Measurements from ENCODE around the gene CD83.

Gene CD83

DNA sequence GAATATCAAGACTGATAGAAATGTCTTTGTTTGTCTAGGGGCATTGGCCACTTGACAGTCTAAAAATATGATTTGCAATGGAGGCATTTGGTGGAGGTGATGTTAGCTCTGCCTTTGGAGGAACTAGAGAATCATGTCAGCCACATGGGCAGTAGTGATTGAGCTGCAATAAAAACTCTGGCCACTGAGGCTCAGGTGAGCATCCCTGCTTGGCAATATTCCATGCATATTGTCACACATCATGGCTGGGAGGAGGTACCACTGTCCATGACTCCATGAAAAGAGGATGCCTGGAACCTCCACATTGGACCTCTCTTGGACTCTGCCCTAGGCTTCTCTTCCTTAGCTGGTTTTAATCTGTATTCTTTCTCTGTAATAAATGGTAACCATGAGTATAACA lies 10.6 kb upstream of the CD83 start:
- Histone ChIP-seq H3K4me3 (ENCODE audit: low read length in 2 of 2) (no peak overlapping the region), H3K4me1 (ENCODE audit: control insufficient read depth in 2 of 2, insufficient read depth in 2 of 2, low read length in 2 of 2) (peaks cover 0 to 5% of the 10 kb centered on the region in 2 donors), H3K9me3 (ENCODE audit: control insufficient read depth in 2 of 2, low read length in 2 of 2) (peaks cover 6 to 11% of the 10 kb centered on the region in 2 donors), H3K27ac (ENCODE audit: low read depth in 2 of 2, low read length in 2 of 2) (no peak overlapping the region), H3K36me3 (ENCODE audit: control insufficient read depth in 2 of 2, insufficient read depth in 2 of 2, low read length in 2 of 2) (no peaks in the 10 kb centered on the region), H3K9ac (ENCODE audit: low read depth in 1 of 2, low read length in 2 of 2) (no peak overlapping the region), H3K27me3 (ENCODE audit: control insufficient read depth in 2 of 2, insufficient read depth in 2 of 2, low read length in 2 of 2) (peaks cover 3 to 7% of the 10 kb centered on the region in 2 donors)

DNA sequence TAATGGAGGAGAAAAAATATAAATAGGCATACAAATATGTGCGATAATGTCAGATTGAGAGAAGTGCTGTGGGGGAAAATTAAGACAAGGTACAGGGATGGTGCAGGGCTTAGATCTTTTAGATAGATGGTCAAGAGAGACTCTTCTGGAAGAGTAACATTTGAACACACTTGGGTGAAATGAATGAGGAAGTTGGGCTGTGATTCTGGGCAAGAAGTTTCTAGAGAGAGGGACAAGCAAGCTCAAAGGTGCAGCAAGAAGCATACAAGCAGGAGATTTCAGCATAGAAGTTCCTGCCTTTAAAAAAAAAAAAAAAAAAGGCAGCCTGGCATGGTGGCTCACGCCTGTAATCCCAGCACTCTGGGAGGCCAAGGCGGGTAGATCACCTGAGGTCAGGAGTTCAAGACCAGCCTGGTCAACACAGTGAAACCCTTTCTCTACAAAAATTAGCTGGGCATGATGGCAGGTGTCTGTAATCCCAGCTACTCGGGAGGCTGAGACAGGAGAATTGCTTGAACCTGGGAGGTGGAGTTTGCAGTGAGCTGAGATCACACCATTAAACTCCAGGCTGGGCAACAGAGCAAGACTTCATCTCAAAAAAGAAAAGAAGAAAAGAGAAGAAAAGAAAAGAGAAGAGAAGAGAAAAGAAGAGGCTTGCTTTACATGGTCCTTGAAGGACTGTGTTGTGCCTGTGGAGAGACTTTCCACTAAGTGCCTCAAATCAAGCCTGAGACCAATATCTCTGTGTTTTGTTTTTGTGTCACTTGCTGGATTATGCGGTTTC lies 9.7 kb upstream of the CD83 start:
- H3K27me3 ChIP-seq (ENCODE audit: control insufficient read depth in 2 of 2, insufficient read depth in 2 of 2, low read length in 2 of 2): peaks cover 3% of the 10 kb centered on the region in 2 donors
- H3K27ac ChIP-seq (ENCODE audit: low read depth in 2 of 2, low read length in 2 of 2): no peak overlapping the region
- H3K4me1 ChIP-seq (ENCODE audit: control insufficient read depth in 2 of 2, insufficient read depth in 2 of 2, low read length in 2 of 2): peaks cover 0 to 5% of the 10 kb centered on the region in 2 donors
- H3K9ac ChIP-seq (ENCODE audit: low read depth in 1 of 2, low read length in 2 of 2): no peak overlapping the region
- no peaks in the 10 kb centered on the region for H3K36me3 ChIP-seq (ENCODE audit: control insufficient read depth in 2 of 2, insufficient read depth in 2 of 2, low read length in 2 of 2)
- H3K4me3 ChIP-seq (ENCODE audit: low read length in 2 of 2): no peak overlapping the region
- peaks cover 6 to 11% of the 10 kb centered on the region in 2 donors for H3K9me3 ChIP-seq (ENCODE audit: control insufficient read depth in 2 of 2, low read length in 2 of 2)

DNA sequence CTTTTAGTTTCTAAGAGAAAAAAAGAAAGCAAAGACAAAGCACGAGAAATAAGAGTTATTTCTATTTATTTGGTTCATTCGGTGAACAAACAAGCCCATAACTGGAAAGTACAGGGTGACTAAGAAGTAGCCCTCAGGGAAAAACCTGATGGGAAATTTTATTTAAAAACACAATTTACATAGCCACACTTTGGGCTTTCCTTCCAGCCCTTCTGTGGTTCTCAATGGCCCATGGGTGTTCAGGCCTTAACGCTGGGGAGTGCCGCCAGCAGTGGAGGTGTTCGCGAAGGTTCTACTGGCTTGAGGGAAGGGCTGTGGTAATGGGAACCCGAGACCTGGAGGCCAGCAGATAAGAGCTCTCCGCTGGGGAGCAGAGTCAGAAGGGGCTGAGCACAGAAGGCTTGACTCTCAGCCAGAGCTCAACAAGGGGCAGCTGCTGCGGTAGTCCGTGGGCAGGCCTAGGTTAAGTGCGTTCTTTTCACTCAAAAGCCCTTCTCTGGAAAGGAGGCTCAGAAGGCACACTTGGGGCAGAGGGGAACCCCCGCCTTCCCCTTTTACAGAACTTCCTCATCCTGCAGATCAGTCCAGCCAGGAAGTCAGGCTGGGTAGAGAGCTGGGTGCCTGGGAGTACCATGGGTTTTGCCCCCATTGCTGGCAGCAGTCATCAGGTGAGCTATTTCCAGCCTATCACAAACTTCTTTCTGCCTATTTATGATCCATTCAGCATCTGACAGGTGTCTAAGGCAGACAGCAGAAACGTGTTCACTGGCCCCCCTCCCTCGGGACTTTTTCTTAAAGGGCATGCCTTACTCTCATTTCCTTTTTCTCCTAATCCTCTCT lies 8.8 kb upstream of the CD83 start:
- peak overlapping the region in 1 of 2 donors; percentile 48 for H3K27ac ChIP-seq (ENCODE audit: low read depth in 2 of 2, low read length in 2 of 2)
- peaks cover 0 to 5% of the 10 kb centered on the region in 2 donors for H3K4me1 ChIP-seq (ENCODE audit: control insufficient read depth in 2 of 2, insufficient read depth in 2 of 2, low read length in 2 of 2)
- peaks cover 6 to 11% of the 10 kb centered on the region in 2 donors for H3K9me3 ChIP-seq (ENCODE audit: control insufficient read depth in 2 of 2, low read length in 2 of 2)
- H3K27me3 ChIP-seq (ENCODE audit: control insufficient read depth in 2 of 2, insufficient read depth in 2 of 2, low read length in 2 of 2): peaks cover 3% of the 10 kb centered on the region in 2 donors
- no peaks in the 10 kb centered on the region for H3K36me3 ChIP-seq (ENCODE audit: control insufficient read depth in 2 of 2, insufficient read depth in 2 of 2, low read length in 2 of 2)
- peak overlapping the region in 1 of 2 donors; percentile 7 for H3K9ac ChIP-seq (ENCODE audit: low read depth in 1 of 2, low read length in 2 of 2)
- peak overlapping the region in 1 of 2 donors; percentile 13 for H3K4me3 ChIP-seq (ENCODE audit: low read length in 2 of 2)

DNA sequence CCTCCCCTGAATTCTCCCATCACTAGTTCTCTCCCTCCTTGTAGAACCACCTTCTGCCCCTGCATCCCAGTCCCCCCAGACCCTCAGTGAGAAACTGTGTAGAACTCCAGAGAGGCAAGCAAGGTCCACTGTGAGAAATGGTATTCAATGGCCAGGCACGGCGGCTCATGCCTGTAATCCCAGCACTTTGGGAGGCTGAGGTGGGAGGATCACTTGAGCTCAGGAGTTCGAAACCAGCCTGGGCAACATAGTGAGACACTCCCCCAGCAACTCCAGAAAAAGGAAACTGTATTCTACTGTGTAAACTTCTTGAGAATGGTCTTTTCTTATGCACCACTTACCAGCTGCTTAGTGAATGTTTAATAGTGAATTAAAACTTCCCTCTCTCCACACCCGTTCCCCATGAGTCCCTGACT lies 8.2 kb upstream of the CD83 start:
- H3K27ac ChIP-seq (ENCODE audit: low read depth in 2 of 2, low read length in 2 of 2): no peak overlapping the region
- H3K36me3 ChIP-seq (ENCODE audit: control insufficient read depth in 2 of 2, insufficient read depth in 2 of 2, low read length in 2 of 2): no peaks in the 10 kb centered on the region
- H3K9me3 ChIP-seq (ENCODE audit: control insufficient read depth in 2 of 2, low read length in 2 of 2): peaks cover 6 to 11% of the 10 kb centered on the region in 2 donors
- no peak overlapping the region for H3K9ac ChIP-seq (ENCODE audit: low read depth in 1 of 2, low read length in 2 of 2)
- peaks cover 0 to 3% of the 10 kb centered on the region in 2 donors for H3K27me3 ChIP-seq (ENCODE audit: control insufficient read depth in 2 of 2, insufficient read depth in 2 of 2, low read length in 2 of 2)
- H3K4me3 ChIP-seq (ENCODE audit: low read length in 2 of 2): no peak overlapping the region
- peaks cover 0 to 5% of the 10 kb centered on the region in 2 donors for H3K4me1 ChIP-seq (ENCODE audit: control insufficient read depth in 2 of 2, insufficient read depth in 2 of 2, low read length in 2 of 2)

DNA sequence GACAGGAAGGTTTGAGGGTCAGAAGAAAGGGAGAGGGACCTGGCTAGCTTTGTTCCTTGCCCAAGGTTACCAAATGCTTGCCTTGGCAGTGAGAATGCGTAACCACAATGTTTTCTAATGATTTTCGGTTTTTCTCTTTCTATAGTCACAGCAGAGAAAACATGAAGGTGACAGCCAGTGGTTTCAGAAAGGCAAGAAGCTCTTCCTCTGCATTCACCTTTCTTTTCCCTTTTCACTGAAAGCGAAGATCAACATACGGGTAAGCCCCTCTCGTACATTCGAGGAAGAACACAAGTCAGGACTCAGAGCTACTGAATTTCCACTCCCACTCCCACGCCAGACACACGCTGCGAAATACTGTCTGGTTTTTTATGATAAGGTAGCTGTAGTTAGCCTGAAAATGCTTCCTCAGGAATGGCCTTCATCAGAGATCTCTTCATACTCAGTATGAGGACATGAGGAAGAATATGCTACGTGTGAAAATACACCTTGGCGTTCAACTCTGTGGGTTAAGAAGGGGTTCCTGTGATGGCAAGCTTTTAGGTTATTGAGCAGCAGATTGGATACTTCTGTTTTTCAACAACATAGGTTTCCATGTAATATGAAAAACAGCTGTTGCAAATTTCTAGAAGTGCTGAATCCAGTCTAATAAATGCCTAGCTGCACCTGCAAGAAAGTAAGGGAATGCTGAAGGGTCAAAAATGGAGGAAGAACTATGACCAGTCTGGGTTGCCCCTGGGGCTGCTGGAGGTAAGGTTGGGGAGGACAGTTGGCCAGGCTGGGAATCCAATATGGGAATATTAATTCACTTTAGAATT lies 7.4 kb upstream of the CD83 start:
- H3K27ac ChIP-seq (ENCODE audit: low read depth in 2 of 2, low read length in 2 of 2): no peak overlapping the region
- no peaks in the 10 kb centered on the region for H3K36me3 ChIP-seq (ENCODE audit: control insufficient read depth in 2 of 2, insufficient read depth in 2 of 2, low read length in 2 of 2)
- peaks cover 6 to 11% of the 10 kb centered on the region in 2 donors for H3K9me3 ChIP-seq (ENCODE audit: control insufficient read depth in 2 of 2, low read length in 2 of 2)
- peaks cover 0 to under 1% of the 10 kb centered on the region in 2 donors for H3K27me3 ChIP-seq (ENCODE audit: control insufficient read depth in 2 of 2, insufficient read depth in 2 of 2, low read length in 2 of 2)
- no peak overlapping the region for H3K9ac ChIP-seq (ENCODE audit: low read depth in 1 of 2, low read length in 2 of 2)
- H3K4me1 ChIP-seq (ENCODE audit: control insufficient read depth in 2 of 2, insufficient read depth in 2 of 2, low read length in 2 of 2): peaks cover 0 to 5% of the 10 kb centered on the region in 2 donors
- no peak overlapping the region for H3K4me3 ChIP-seq (ENCODE audit: low read length in 2 of 2)

DNA sequence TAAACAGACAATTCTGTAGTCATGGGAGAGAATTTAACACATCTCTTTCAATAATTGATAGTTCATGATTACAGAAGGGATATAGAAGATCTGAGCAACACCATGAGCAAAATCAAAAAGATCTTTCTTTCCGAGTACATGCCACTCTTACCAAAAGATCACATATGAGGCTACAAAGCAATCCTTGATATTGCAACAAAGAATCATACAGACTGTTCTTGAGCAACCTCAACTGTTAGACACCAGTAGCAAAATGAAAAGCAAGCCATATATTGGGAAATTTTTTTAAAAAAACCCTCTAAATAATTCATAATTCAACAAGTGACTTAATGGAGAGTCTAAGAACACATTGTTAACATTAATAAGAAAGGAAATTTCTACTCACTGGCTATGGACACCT lies 3.6 kb upstream of the CD83 start:
- Histone ChIP-seq H3K27me3 (ENCODE audit: control insufficient read depth in 2 of 2, insufficient read depth in 2 of 2, low read length in 2 of 2) (no peaks in the 10 kb centered on the region), H3K9me3 (ENCODE audit: control insufficient read depth in 2 of 2, low read length in 2 of 2) (no peaks in the 10 kb centered on the region), H3K4me3 (ENCODE audit: low read length in 2 of 2) (no peak overlapping the region), H3K4me1 (ENCODE audit: control insufficient read depth in 2 of 2, insufficient read depth in 2 of 2, low read length in 2 of 2) (peaks cover 5 to 13% of the 10 kb centered on the region in 2 donors), H3K9ac (ENCODE audit: low read depth in 1 of 2, low read length in 2 of 2) (no peak overlapping the region), H3K36me3 (ENCODE audit: control insufficient read depth in 2 of 2, insufficient read depth in 2 of 2, low read length in 2 of 2) (no peaks in the 10 kb centered on the region), H3K27ac (ENCODE audit: low read depth in 2 of 2, low read length in 2 of 2) (no peak overlapping the region)

DNA sequence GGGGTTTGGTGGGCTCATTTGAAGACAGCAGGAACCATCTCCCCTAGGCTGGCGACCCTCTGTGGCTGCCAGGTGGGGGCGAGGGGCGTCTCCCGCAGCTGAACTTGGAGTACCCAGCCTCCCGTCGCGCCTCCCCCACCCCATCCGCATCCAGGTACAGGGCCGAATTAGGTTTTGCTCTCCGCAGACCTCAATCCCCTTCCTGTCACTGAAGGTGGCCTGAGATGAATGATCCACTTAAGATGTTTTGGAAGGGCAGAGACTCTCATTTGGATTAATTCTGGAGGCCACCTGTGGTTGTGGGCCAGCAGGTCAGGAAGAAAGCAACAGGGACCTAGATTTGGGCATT lies 493 bp downstream of the CD83 start:
- Histone ChIP-seq H3K4me3 (ENCODE audit: low read length in 2 of 2) (peak overlapping the region; percentile 68 to 74), H3K4me1 (ENCODE audit: control insufficient read depth in 2 of 2, insufficient read depth in 2 of 2, low read length in 2 of 2) (peaks cover 5 to 12% of the 10 kb centered on the region in 2 donors), H3K27ac (ENCODE audit: low read depth in 2 of 2, low read length in 2 of 2) (peak overlapping the region; percentile 61), H3K9ac (ENCODE audit: low read depth in 1 of 2, low read length in 2 of 2) (peak overlapping the region; percentile 68 to 73), H3K9me3 (ENCODE audit: control insufficient read depth in 2 of 2, low read length in 2 of 2) (no peaks in the 10 kb centered on the region), H3K36me3 (ENCODE audit: control insufficient read depth in 2 of 2, insufficient read depth in 2 of 2, low read length in 2 of 2) (no peaks in the 10 kb centered on the region), H3K27me3 (ENCODE audit: control insufficient read depth in 2 of 2, insufficient read depth in 2 of 2, low read length in 2 of 2) (no peaks in the 10 kb centered on the region)

DNA sequence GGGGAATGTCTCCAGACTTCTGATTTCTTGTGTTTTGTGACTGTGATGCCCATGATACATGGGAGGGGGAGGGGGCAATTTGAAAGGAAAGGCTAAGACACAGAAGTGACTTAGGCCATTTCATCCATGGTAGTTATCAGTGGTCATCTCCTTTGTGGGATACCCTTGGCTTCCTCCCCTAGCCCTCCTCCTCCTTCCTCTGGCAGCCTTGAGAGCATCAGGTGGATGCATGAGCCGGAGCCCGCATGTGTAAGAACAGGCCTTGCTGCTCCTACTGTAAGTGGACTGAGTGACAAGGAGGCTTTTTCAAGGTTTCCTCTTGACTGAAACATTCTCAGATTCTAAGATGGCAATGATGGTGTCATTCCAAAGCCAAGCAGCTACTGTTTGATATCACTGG lies 874 bp downstream of the CD83 start:
- peak overlapping the region; percentile 68 to 73 for H3K9ac ChIP-seq (ENCODE audit: low read depth in 1 of 2, low read length in 2 of 2)
- peak overlapping the region; percentile 20 to 61 for H3K27ac ChIP-seq (ENCODE audit: low read depth in 2 of 2, low read length in 2 of 2)
- peak overlapping the region in 1 of 2 donors; percentile 74 for H3K4me3 ChIP-seq (ENCODE audit: low read length in 2 of 2)
- H3K9me3 ChIP-seq (ENCODE audit: control insufficient read depth in 2 of 2, low read length in 2 of 2): no peaks in the 10 kb centered on the region
- no peaks in the 10 kb centered on the region for H3K27me3 ChIP-seq (ENCODE audit: control insufficient read depth in 2 of 2, insufficient read depth in 2 of 2, low read length in 2 of 2)
- peaks cover 5 to 12% of the 10 kb centered on the region in 2 donors for H3K4me1 ChIP-seq (ENCODE audit: control insufficient read depth in 2 of 2, insufficient read depth in 2 of 2, low read length in 2 of 2)
- H3K36me3 ChIP-seq (ENCODE audit: control insufficient read depth in 2 of 2, insufficient read depth in 2 of 2, low read length in 2 of 2): no peaks in the 10 kb centered on the region

DNA sequence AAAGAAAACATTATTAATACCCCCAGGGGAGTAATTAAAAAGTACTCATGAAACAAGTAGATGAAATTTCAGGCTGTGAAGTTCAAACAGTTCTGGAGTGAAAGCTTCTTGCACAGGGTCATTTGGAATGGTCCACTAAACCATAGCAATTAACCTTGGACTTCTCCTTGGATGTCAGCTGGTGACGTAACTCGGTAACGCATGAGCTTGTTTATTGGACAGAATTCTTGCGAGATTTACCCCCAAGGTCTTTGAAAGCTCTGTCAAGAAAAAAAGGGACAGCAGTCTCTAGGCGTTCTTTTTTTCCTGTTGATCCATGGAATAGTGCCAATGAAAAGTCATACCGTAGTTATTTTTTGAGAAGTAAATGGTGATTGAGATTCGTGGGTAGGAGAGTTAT lies 2.2 kb downstream of the CD83 start:
- no peak overlapping the region for H3K4me3 ChIP-seq (ENCODE audit: low read length in 2 of 2)
- no peak overlapping the region for H3K9ac ChIP-seq (ENCODE audit: low read depth in 1 of 2, low read length in 2 of 2)
- H3K27ac ChIP-seq (ENCODE audit: low read depth in 2 of 2, low read length in 2 of 2): no peak overlapping the region
- no peaks in the 10 kb centered on the region for H3K27me3 ChIP-seq (ENCODE audit: control insufficient read depth in 2 of 2, insufficient read depth in 2 of 2, low read length in 2 of 2)
- no peaks in the 10 kb centered on the region for H3K9me3 ChIP-seq (ENCODE audit: control insufficient read depth in 2 of 2, low read length in 2 of 2)
- H3K36me3 ChIP-seq (ENCODE audit: control insufficient read depth in 2 of 2, insufficient read depth in 2 of 2, low read length in 2 of 2): no peaks in the 10 kb centered on the region
- peaks cover 5 to 12% of the 10 kb centered on the region in 2 donors for H3K4me1 ChIP-seq (ENCODE audit: control insufficient read depth in 2 of 2, insufficient read depth in 2 of 2, low read length in 2 of 2)

Measured in mucosa of rectum (tissue), 2 donors.